Keratinocyte (primary cell): Measurements from ENCODE around the gene CMTM7.

Experiments
- CTCF ChIP-seq, 3 experiments: IDR thresholded peaks in 1 of 3; conservative IDR thresholded peaks in 1 of 3; optimal IDR thresholded peaks in 1 of 3; 2 replicates in 2 of 3; 3 replicates in 1 of 3; pipeline versions ENCODE3 to v1.5.1; 2011; ENCODE audit warnings: low read length in 3 of 3, mild to moderate bottlenecking in 3 of 3, moderate library complexity in 2 of 3, control low read depth in 1 of 3, inconsistent platforms in 1 of 3; ENCODE audit not compliant: insufficient read depth in 2 of 3; ENCODE audit errors: extremely low read depth in 1 of 3
- EZH2 ChIP-seq: IDR thresholded peaks from one replicate; pipeline ENCODE4 v1.6.1; 2012; ENCODE audit warnings: inconsistent platforms, mild to moderate bottlenecking, low read length, moderate library complexity

GRCh38 chr3:32502118-32502945, 110.7 kb downstream of the CMTM7 start, which contains the start of gene CMTM6:
- no peak for TF ChIP-seq CTCF (optimal IDR thresholded peaks at IDR 0.05 in 1 of 3, IDR thresholded peaks at IDR 0.05 in 1 of 3, conservative IDR thresholded peaks at IDR 0.05 in 1 of 3; ENCODE audit: extremely low read depth in 1 of 3, insufficient read depth in 2 of 3, low read length in 3 of 3)
- TF ChIP-seq EZH2: no peak
